Endothelial cell of umbilical vein (primary cell): Measurements from ENCODE around the gene MTRR. TPM values are rescaled to one million over a fixed set of nuclear protein-coding genes. Genes with fewer than 3 reads are reported as not detected.

ENCODE experiments used
- BruUV-seq: library from RNA; stranded (reverse); fragments of 400-500 nt; replicated peaks from 2 replicates; lab custom pipeline; 2021; lab: Mats Ljungman, UMichigan
- CTCF ChIA-PET: fragments of 300-600, 350-600 bp; sonication (Branson Sonifier 250); formaldehyde crosslinking; loops from one replicate; lab custom pipeline; 2021; ENCODE audit warnings: antibody characterized with exemption, inconsistent platforms; lab: Charles Lee
- POLR2A ChIA-PET: fragments of 300-600, 350-600 bp; sonication (Branson Sonifier 250); formaldehyde crosslinking; loops from one replicate; lab custom pipeline; 2021; ENCODE audit warnings: antibody characterized with exemption, inconsistent platforms; lab: Charles Lee
- DNase-seq: peaks from one replicate; pipeline ENCODE4 v3.0.0-alpha.2; 2011; ENCODE audit warnings: low read depth, low spot score
- FAIRE-seq: peaks from 2 replicates; lab custom pipeline; 2011; peaks lifted over from hg19 to GRCh38; lab: Jason Lieb, UNC
- H2AFZ ChIP-seq: 2 replicates; pipeline ENCODE4 v1.6.0; 2012; ENCODE audit warnings: low read depth, low read length, control low read depth, inconsistent platforms
- H3K27ac ChIP-seq: 2 replicates; pipeline ENCODE4 v1.5.1; 2011; ENCODE audit warnings: low read depth, mild to moderate bottlenecking, control low read depth, low read length, moderate library complexity; ENCODE audit not compliant: insufficient read depth
- H3K27me3 ChIP-seq, 2 experiments: 2 replicates each; pipeline versions ENCODE4 v1.6.0 to v1.6.1; 2011; ENCODE audit warnings: low read length in 2 of 2, mixed read lengths in 1 of 2; ENCODE audit not compliant: control insufficient read depth in 2 of 2, insufficient read depth in 2 of 2
- H3K36me3 ChIP-seq, 2 experiments: 2 replicates in 1 of 2; 3 replicates in 1 of 2; pipeline ENCODE4 v1.5.1; 2011; ENCODE audit warnings: low read length in 2 of 2, mild to moderate bottlenecking in 1 of 2, moderate library complexity in 1 of 2; ENCODE audit not compliant: control insufficient read depth in 2 of 2, insufficient read depth in 2 of 2; ENCODE audit errors: extremely low read depth in 1 of 2
- H3K4me1 ChIP-seq: 3 replicates; pipeline ENCODE4 v1.5.1; 2011; ENCODE audit warnings: mild to moderate bottlenecking, low read length; ENCODE audit not compliant: control insufficient read depth, insufficient read depth; ENCODE audit errors: extremely low read depth
- H3K4me2 ChIP-seq: 2 replicates; pipeline ENCODE4 v1.6.1; 2011; ENCODE audit warnings: low read length, control low read depth, mixed read lengths; ENCODE audit not compliant: insufficient read depth
- H3K4me3 ChIP-seq, 3 experiments: fragments of 200-600 bp in 1 of 3; sonication (generic), shearing (Covaris generic) in 1 of 3; replicated peaks in 1 of 3; 2 replicates each; pipeline ENCODE4 v1.5.1; 2011 to 2016; ENCODE audit warnings: control low read depth in 3 of 3, low read length in 3 of 3, mild to moderate bottlenecking in 2 of 3, inconsistent platforms in 1 of 3, low read depth in 1 of 3, moderate library complexity in 1 of 3; ENCODE audit not compliant: insufficient read depth in 1 of 3
- H3K79me2 ChIP-seq: 2 replicates; pipeline ENCODE4 v1.6.0; 2012; ENCODE audit warnings: low read length, inconsistent platforms; ENCODE audit not compliant: control insufficient read depth, insufficient read depth
- H3K9ac ChIP-seq: replicated peaks from 2 replicates; pipeline ENCODE3; 2011; ENCODE audit warnings: low read length, control low read depth; ENCODE audit not compliant: insufficient read depth; ENCODE audit errors: extremely low read depth
- H3K9me1 ChIP-seq: replicated peaks from 3 replicates; pipeline ENCODE4 v1.6.0; 2011; ENCODE audit warnings: mild to moderate bottlenecking, low read length; ENCODE audit not compliant: control insufficient read depth, insufficient read depth; ENCODE audit errors: extremely low read depth
- H3K9me3 ChIP-seq: replicated peaks from 2 replicates; pipeline ENCODE4 v1.5.1; 2012; ENCODE audit warnings: low read length, inconsistent platforms; ENCODE audit not compliant: control insufficient read depth, insufficient read depth
- H4K20me1 ChIP-seq: replicated peaks from 2 replicates; pipeline ENCODE3; 2011; ENCODE audit warnings: mild to moderate bottlenecking, low read length; ENCODE audit not compliant: control insufficient read depth, insufficient read depth; ENCODE audit errors: extremely low read depth
- CTCF ChIP-seq, 2 donors: IDR thresholded peaks; 1 replicate in 1 of 2; 2 replicates in 1 of 2; pipeline ENCODE4 v1.5.1; 2011; ENCODE audit warnings: low read length in 2 of 2, mild to moderate bottlenecking in 2 of 2, moderate library complexity in 2 of 2, control low read depth in 1 of 2, inconsistent platforms in 1 of 2, low read depth in 1 of 2; ENCODE audit not compliant: insufficient read depth in 1 of 2; ENCODE audit errors: extremely low read depth in 1 of 2
- GATA2 ChIP-seq: IDR thresholded peaks from 2 replicates; pipeline ENCODE4 v1.7.0; 2011; ENCODE audit warnings: low read depth, mild to moderate bottlenecking, moderate library complexity, mixed read lengths, low read length; ENCODE audit not compliant: insufficient read length, insufficient read depth
- JUN ChIP-seq: IDR thresholded peaks from 2 replicates; pipeline ENCODE4 v1.6.1; 2011; ENCODE audit warnings: borderline replicate concordance, low read depth; ENCODE audit not compliant: insufficient read length, insufficient read depth
- MAX ChIP-seq: IDR thresholded peaks from 2 replicates; pipeline ENCODE4 v1.6.1; 2011; ENCODE audit not compliant: insufficient read depth, insufficient read length
- MYC ChIP-seq: IDR thresholded peaks from one replicate; pipeline ENCODE4 v1.6.1; 2011; ENCODE audit warnings: mild to moderate bottlenecking, low read depth, low read length
- dilution Hi-C: fragments of 300-500 bp; cut with MboI; formaldehyde crosslinking; loops from one replicate; pipeline ENCODE4 v1.15.0; 2019; ENCODE audit warnings: low sequenced_read_pairs; ENCODE audit not compliant: extremely low pct_ligation_motif_present
- intact Hi-C: fragments of 100-400 bp; cut with micrococcal nuclease; formaldehyde crosslinking; loops from one replicate; pipeline ENCODE4 v1.10.0; 2022
- polyA plus RNA-seq, 4 experiments: library from polyadenylated mRNA; depleted of rRNA in 3 of 4; stranded (reverse) in 3 of 4; unstranded in 1 of 4; fragments of >200 nt; gene quantifications; 2 replicates each; pipeline versions ENCODE4 v1.2.1 to v1.2.3, GENCODE V29; 2011 to 2012; ENCODE audit warnings: missing spikeins in 1 of 4
- total RNA-seq: library from RNA; stranded (reverse); gene quantifications from 2 replicates; pipeline ENCODE4 v1.2.3, GENCODE V29; 2021

Gene MTRR
- total and polyA plus RNA-seq, 2 donors (not counting 3 experiments of a cell fraction or from before 2014, with no cell fraction given): 24.3 to 37.1 TPM

GRCh38 chr5:7907612-7908011, 38.7 kb downstream of the MTRR start:
- no peak for TF ChIP-seq MAX
- intact Hi-C loops (no loop called here), dilution Hi-C loops (no loop called here)
- no peaks in the 10 kb centered on the region for H3K27me3 ChIP-seq
- CTCF ChIA-PET: no interaction called here
- no peaks in the 10 kb centered on the region for H3K36me3 ChIP-seq
- no peak overlapping the region for H3K27ac ChIP-seq
- POLR2A ChIA-PET: no interaction called here
- BruUV-seq: no TSS peak
- no peak for DNase-seq
- H3K9me3 ChIP-seq: no peaks in the 10 kb centered on the region
- H3K4me3 ChIP-seq: no peak overlapping the region
- H2AFZ ChIP-seq: no peak overlapping the region
- H3K9me1 ChIP-seq: no peaks in the 10 kb centered on the region
- no peak for FAIRE-seq
- H4K20me1 ChIP-seq: no peaks in the 10 kb centered on the region
- no peak overlapping the region for H3K4me2 ChIP-seq
- H3K79me2 ChIP-seq: no peaks in the 10 kb centered on the region
- H3K4me1 ChIP-seq: peaks cover 8% of the 10 kb centered on the region
- H3K9ac ChIP-seq: no peak overlapping the region

GRCh38 chr5:7908317-7908716, 39.4 kb downstream of the MTRR start:
- Histone ChIP-seq H3K27me3 (no peaks in the 10 kb centered on the region), H3K36me3 (no peaks in the 10 kb centered on the region), H3K79me2 (no peaks in the 10 kb centered on the region), H3K4me1 (peaks cover 8% of the 10 kb centered on the region), H4K20me1 (no peaks in the 10 kb centered on the region), H3K27ac (no peak overlapping the region), H3K4me2 (no peak overlapping the region), H3K9me1 (no peaks in the 10 kb centered on the region), H3K9ac (no peak overlapping the region), H3K4me3 (no peak overlapping the region), H2AFZ (no peak overlapping the region), H3K9me3 (no peaks in the 10 kb centered on the region)
- dilution Hi-C loops: no loop called here
- no peak for FAIRE-seq
- ChIA-PET CTCF (no interaction called here), POLR2A (no interaction called here)
- no TSS peak for BruUV-seq
- DNase-seq: no peak
- intact Hi-C loops: no loop called here
- TF ChIP-seq MAX (no peak), GATA2 (no peak), MYC (no peak), CTCF (IDR thresholded peaks at IDR 0.05; ENCODE audit: extremely low read depth in 1 of 2, insufficient read depth in 1 of 2, low read depth in 1 of 2, low read length in 2 of 2) (no peak), JUN (no peak)
